Trophoblast cell (in vitro differentiated cells and primary cell): ENCODE results near the gene CACNA1D.
"Not testable (repeated sequence)": the region's sequence is repeated elsewhere in the genome, so short reads cannot be mapped to it uniquely, and the experiment has no call there.

ENCODE experiments used
- DNase-seq, 2 donors: peaks; one replicate each; pipeline ENCODE4 v3.0.0-alpha.2; 2016
- H2AFZ ChIP-seq: 2 replicates; pipeline ENCODE4 v1.6.1; 2013; ENCODE audit warnings: low read length, moderate library complexity, mild to moderate bottlenecking; ENCODE audit not compliant: insufficient read depth, poor library complexity
- H2AK5ac ChIP-seq: 2 replicates; pipeline ENCODE4 v1.6.1; 2013; ENCODE audit warnings: mild to moderate bottlenecking, low read length
- H2BK120ac ChIP-seq: 2 replicates; pipeline ENCODE4 v1.6.1; 2013; ENCODE audit warnings: low read length, mild to moderate bottlenecking, moderate library complexity; ENCODE audit not compliant: insufficient read depth, poor library complexity
- H2BK12ac ChIP-seq: 2 replicates; pipeline ENCODE4 v1.6.1; 2013; ENCODE audit warnings: mild to moderate bottlenecking, low read length, moderate library complexity
- H2BK5ac ChIP-seq: 2 replicates; pipeline ENCODE4 v1.6.1; 2013; ENCODE audit warnings: low read length, low read depth, moderate library complexity, mild to moderate bottlenecking; ENCODE audit not compliant: poor library complexity
- H3K14ac ChIP-seq: 2 replicates; pipeline ENCODE4 v1.6.1; 2013; ENCODE audit warnings: mild to moderate bottlenecking, low read length
- H3K18ac ChIP-seq: 2 replicates; pipeline ENCODE4 v1.6.1; 2013; ENCODE audit warnings: mild to moderate bottlenecking, low read length
- H3K23ac ChIP-seq: 2 replicates; pipeline ENCODE4 v1.6.1; 2013; ENCODE audit warnings: low read length
- H3K27ac ChIP-seq: 2 replicates; pipeline ENCODE4 v1.5.1; 2013; ENCODE audit warnings: low read depth, mild to moderate bottlenecking, inconsistent platforms, low read length, moderate library complexity
- H3K27me3 ChIP-seq: 2 replicates; pipeline ENCODE4 v1.6.1; 2013; ENCODE audit warnings: inconsistent platforms, mild to moderate bottlenecking, low read length, moderate library complexity; ENCODE audit not compliant: insufficient read depth
- H3K36me3 ChIP-seq, 2 experiments: 1 replicate in 1 of 2; 2 replicates in 1 of 2; pipeline ENCODE4 v1.6.1; 2013; ENCODE audit warnings: low read length in 2 of 2, mild to moderate bottlenecking in 2 of 2, moderate library complexity in 1 of 2; ENCODE audit not compliant: insufficient read depth in 2 of 2, control insufficient read depth in 1 of 2
- H3K4ac ChIP-seq: 2 replicates; pipeline ENCODE4 v1.6.1; 2013; ENCODE audit warnings: low read depth, mild to moderate bottlenecking, low read length, moderate library complexity
- H3K4me1 ChIP-seq, 2 experiments: 1 replicate in 1 of 2; 2 replicates in 1 of 2; pipeline ENCODE4 v1.6.1; 2013; ENCODE audit warnings: low read length in 2 of 2, mild to moderate bottlenecking in 2 of 2, moderate library complexity in 1 of 2; ENCODE audit not compliant: insufficient read depth in 2 of 2, control insufficient read depth in 1 of 2
- H3K4me2 ChIP-seq: 2 replicates; pipeline ENCODE4 v1.6.1; 2013; ENCODE audit warnings: inconsistent platforms, mild to moderate bottlenecking, low read length, moderate library complexity
- H3K4me3 ChIP-seq: 2 replicates; pipeline ENCODE4 v1.5.1; 2013; ENCODE audit warnings: mild to moderate bottlenecking, low read depth, low read length, inconsistent platforms
- H3K79me1 ChIP-seq: one replicate; pipeline ENCODE4 v1.6.1; 2013; ENCODE audit warnings: low read length
- H3K79me2 ChIP-seq: 2 replicates; pipeline ENCODE4 v1.6.1; 2013; ENCODE audit warnings: low read length, mild to moderate bottlenecking; ENCODE audit not compliant: control insufficient read depth, insufficient read depth, poor library complexity
- H3K9ac ChIP-seq: 2 replicates; pipeline ENCODE4 v1.6.1; 2013; ENCODE audit warnings: mild to moderate bottlenecking, low read length
- H3K9me3 ChIP-seq: 2 replicates; pipeline ENCODE4 v1.6.1; 2013; ENCODE audit warnings: low read depth, mild to moderate bottlenecking, control low read depth, inconsistent platforms, low read length; ENCODE audit not compliant: insufficient read depth
- H4K12ac ChIP-seq: 2 replicates; pipeline ENCODE4 v1.6.1; 2013; ENCODE audit warnings: low read depth, mild to moderate bottlenecking, low read length, moderate library complexity
- H4K8ac ChIP-seq: 2 replicates; pipeline ENCODE4 v1.6.1; 2013; ENCODE audit warnings: low read depth, mild to moderate bottlenecking, low read length, moderate library complexity
- H4K91ac ChIP-seq: one replicate; pipeline ENCODE4 v1.6.1; 2013; ENCODE audit warnings: low read depth, mild to moderate bottlenecking, low read length, moderate library complexity
- WGBS: extraction: QIAGEN DNeasy Blood & Tissue Kit; methylation state at CpG from one replicate; pipeline ENCODE4 v1.1.7; 2013; ENCODE audit warnings: missing lambda C conversion rate; ENCODE audit not compliant: insufficient read length, insufficient coverage; ENCODE audit errors: extremely low coverage; 5-methylcytosine and 5-hydroxymethylcytosine counted together

The CACNA1D gene

GRCh38 chr3:53633197-53633787 lies 138.9 kb downstream of the CACNA1D start:
- Histone ChIP-seq H2BK12ac (no peak overlapping the region), H3K18ac (no peak overlapping the region), H3K79me1 (no peaks in the 10 kb centered on the region), H3K27me3 (no peaks in the 10 kb centered on the region), H3K4ac (no peak overlapping the region), H3K4me1 (peaks cover 4% of the 10 kb centered on the region in 2 experiments), H4K8ac (no peak overlapping the region), H3K9ac (no peak overlapping the region), H3K27ac (no peak overlapping the region), H3K36me3 (no peaks in the 10 kb centered on the region), H3K4me2 (no peak overlapping the region), H4K12ac (no peak overlapping the region), H3K9me3 (no peaks in the 10 kb centered on the region), H2AK5ac (no peak overlapping the region), H3K79me2 (no peaks in the 10 kb centered on the region), H3K4me3 (no peak overlapping the region), H2AFZ (no peak overlapping the region), H4K91ac (no peak overlapping the region), H2BK120ac (no peak overlapping the region), H2BK5ac (no peak overlapping the region), H3K14ac (no peak overlapping the region), H3K23ac (no peak overlapping the region)
- no peak for DNase-seq
- no CpG with 5 or more reads among the region's 9 CpGs for WGBS

- no peak overlapping the region for H3K23ac ChIP-seq
- no peak overlapping the region for H4K12ac ChIP-seq
These were observed 140.6 kb downstream of the CACNA1D start for GRCh38 chr3:53635041-53635440.

GRCh38 chr3:53638806-53639205 lies 144.4 kb downstream of the CACNA1D start:
- WGBS = no CpG with 5 or more reads among the region's 4 CpGs
- not testable (repeated sequence) for H3K9ac ChIP-seq, H3K27me3 ChIP-seq, H2AFZ ChIP-seq, H3K27ac ChIP-seq, H3K4me2 ChIP-seq, H3K18ac ChIP-seq, H3K23ac ChIP-seq, H3K4ac ChIP-seq, H2BK5ac ChIP-seq, H4K91ac ChIP-seq, H3K79me1 ChIP-seq, DNase-seq, H3K79me2 ChIP-seq, H3K9me3 ChIP-seq, H3K4me3 ChIP-seq, H3K4me1 ChIP-seq, H2AK5ac ChIP-seq, H4K8ac ChIP-seq, H3K14ac ChIP-seq, H2BK12ac ChIP-seq, H4K12ac ChIP-seq, H3K36me3 ChIP-seq, H2BK120ac ChIP-seq

More at GRCh38 chr3:53635041-53635440, 140.6 kb downstream of the CACNA1D start:
- Histone ChIP-seq H3K4ac (no peak overlapping the region), H3K9ac (no peak overlapping the region), H3K4me2 (no peak overlapping the region), H3K4me1 (no peaks in the 10 kb centered on the region), H3K79me1 (no peaks in the 10 kb centered on the region), H2BK120ac (no peak overlapping the region), H3K9me3 (no peaks in the 10 kb centered on the region), H4K8ac (no peak overlapping the region), H2AK5ac (no peak overlapping the region), H3K14ac (no peak overlapping the region), H2AFZ (no peak overlapping the region), H3K27me3 (no peaks in the 10 kb centered on the region), H3K36me3 (no peaks in the 10 kb centered on the region), H3K79me2 (no peaks in the 10 kb centered on the region), H4K91ac (no peak overlapping the region), H3K4me3 (no peak overlapping the region), H3K18ac (no peak overlapping the region), H2BK5ac (no peak overlapping the region), H3K27ac (no peak overlapping the region), H2BK12ac (no peak overlapping the region)
- no CpG with 5 or more reads among the region's 3 CpGs for WGBS
- DNase-seq = no peak

DNA sequence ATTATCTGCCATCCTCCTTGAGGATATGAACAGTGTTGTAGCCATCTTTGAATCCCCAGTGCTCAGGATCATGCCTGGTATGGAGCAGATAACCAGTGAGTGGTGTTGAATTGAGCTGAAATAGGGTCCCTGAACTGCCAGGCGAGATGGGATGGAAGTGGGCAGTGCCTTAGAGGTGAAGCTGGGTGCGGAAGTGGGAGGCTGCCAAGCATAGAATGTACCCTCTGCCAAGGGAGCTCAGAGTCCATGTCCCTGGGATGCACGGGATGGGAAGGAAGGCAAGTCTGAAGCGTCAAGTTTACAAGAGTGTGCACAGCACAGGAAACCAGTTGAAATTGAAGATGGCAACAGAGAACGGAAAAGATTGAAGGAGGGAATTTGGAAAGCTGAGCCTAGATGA lies 147.0 kb downstream of the CACNA1D start:
- no peak overlapping the region for H4K8ac ChIP-seq
- H3K23ac ChIP-seq = peak overlapping the region; percentile 84
- H2AFZ ChIP-seq = no peak overlapping the region
- H3K18ac ChIP-seq = no peak overlapping the region
- no CpG with 5 or more reads among the region's 5 CpGs for WGBS
- H3K14ac ChIP-seq = no peak overlapping the region
- H3K27ac ChIP-seq = no peak overlapping the region
- H2BK5ac ChIP-seq = no peak overlapping the region
- H3K9me3 ChIP-seq = no peaks in the 10 kb centered on the region
- no peak overlapping the region for H3K9ac ChIP-seq
- no peak overlapping the region for H2AK5ac ChIP-seq
- H2BK120ac ChIP-seq = no peak overlapping the region
- no peak overlapping the region for H3K4me3 ChIP-seq
- no peak overlapping the region for H3K4me2 ChIP-seq
- H4K91ac ChIP-seq = no peak overlapping the region
- no peaks in the 10 kb centered on the region for H3K36me3 ChIP-seq
- H4K12ac ChIP-seq = no peak overlapping the region
- no peaks in the 10 kb centered on the region for H3K79me1 ChIP-seq
- no peak overlapping the region for H3K4ac ChIP-seq
- no peaks in the 10 kb centered on the region for H3K27me3 ChIP-seq
- H3K79me2 ChIP-seq = no peaks in the 10 kb centered on the region
- H2BK12ac ChIP-seq = no peak overlapping the region
- no peaks in the 10 kb centered on the region for H3K4me1 ChIP-seq
- DNase-seq = no peak
